Stimulated activated CD4-positive, alpha-beta T cell treated with anti-CD3 and anti-CD28 coated beads, Interleukin-12 subunit alpha, Interleukin-12 subunit beta, amount 100 ng/mL, for 48 hours (primary cell): Measurements from ENCODE around the gene RADX.
A peak's percentile ranks its signal among the peaks of the same experiment; 100 is the strongest.
"Not testable (repeated sequence)": the region's sequence is repeated elsewhere in the genome, so short reads cannot be mapped to it uniquely, and the experiment has no call there.

Source experiments
- DNase-seq, 3 donors: peaks; one replicate each; pipeline ENCODE4 v3.0.0-alpha.2; 2020; ENCODE audit warnings: low read depth in 2 of 3, low spot score in 1 of 3

The RADX gene

DNA sequence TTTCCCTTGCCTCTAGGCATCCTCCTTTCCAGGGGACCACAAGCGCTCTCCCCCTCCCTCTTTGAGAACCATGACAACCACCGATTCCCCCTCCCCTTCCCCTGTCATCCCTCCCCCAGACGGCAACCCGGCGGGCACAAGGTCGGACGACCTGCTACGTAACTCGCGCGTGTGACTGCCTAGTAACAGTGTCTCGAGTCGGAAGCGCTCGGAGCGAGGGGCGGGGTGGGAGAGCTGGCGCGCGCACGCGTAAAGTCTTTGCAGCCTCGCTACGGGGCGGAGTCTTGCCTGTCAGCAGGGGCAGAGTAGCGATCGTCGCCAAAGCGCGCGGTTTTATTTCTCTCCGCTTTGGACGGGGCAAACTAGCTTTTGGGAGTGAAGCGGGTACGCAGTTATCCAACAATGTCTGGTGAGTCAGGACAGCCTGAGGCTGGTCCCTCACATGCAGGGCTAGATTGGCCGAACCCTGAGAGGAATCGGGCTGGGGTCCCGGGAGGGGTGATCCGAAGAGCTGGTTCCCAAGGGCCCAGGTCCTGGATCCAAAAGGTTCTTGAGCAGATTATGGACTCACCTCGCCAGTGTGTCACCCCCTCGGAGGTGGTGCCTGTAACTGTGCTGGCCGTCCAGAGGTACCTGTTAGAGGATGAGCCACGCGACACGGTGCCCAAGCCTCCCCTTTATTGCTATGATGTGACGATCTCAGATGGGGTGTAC is at the start of gene RADX:
Gene RADX (plus strand): TSS at position 300 of the 714 bp plus-strand sequence. CDS start 103 bp downstream, at position 403.
- peak; percentile 55 to 78 (median 73) for DNase-seq

DNA sequence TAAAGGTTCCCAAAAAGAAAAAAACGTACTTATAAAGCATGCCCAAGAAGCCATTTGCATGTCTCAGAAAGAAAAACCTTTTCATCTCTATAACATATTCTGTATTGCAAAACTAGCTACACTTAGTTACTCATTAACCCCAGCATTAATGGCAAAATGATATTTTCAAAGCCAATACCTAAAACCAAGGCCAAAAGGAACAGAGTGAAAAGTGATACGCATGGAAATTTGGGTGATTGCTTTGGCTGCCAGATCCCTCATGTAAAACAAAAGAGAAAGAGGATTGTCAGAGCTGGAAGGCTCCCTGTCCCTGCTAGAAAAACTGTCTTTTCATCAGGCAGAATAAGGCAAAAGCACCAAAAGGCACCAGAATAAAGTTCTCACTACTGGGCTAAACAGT is 46.8 kb upstream of the RADX start:
- no peak for DNase-seq

DNA sequence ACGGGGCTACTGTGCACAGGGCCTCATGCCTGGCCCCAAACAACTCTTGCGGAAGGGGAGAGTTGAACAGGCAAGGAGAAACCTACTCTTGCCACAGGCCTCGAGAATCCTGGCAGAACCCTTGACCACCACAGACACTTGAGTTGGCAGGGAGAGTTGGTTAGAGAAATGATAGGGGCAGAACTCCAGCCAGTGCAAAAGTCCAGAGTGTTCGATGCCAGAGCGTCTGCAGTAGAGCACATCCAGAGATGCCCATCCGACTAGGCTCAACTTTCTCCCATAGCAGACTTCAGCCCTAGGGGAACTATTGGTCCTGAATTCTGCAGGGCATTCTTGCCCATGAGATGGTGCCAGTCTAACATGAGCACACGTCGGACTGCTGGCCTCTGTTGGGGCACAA is 45.4 kb upstream of the RADX start:
- DNase-seq = no peak

DNA sequence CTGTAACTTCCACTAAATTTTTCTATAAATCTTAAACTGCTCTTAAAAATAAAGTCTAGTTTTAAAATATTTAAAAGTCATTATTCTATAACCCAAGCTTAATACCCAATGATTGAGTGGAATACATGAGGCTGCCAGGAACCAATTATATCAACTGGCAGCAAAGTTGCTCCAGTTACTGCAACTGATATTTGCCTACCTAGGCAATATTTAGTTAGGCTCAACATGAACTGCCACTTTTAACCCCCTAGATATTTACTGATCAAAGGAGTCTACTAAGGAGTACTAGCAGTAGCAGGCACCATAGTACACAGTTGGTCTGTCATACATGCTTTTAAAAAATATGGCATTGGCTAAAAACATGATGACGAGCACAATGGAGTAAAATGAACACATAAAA is 29.9 kb upstream of the RADX start:
- DNase-seq = no peak

DNA sequence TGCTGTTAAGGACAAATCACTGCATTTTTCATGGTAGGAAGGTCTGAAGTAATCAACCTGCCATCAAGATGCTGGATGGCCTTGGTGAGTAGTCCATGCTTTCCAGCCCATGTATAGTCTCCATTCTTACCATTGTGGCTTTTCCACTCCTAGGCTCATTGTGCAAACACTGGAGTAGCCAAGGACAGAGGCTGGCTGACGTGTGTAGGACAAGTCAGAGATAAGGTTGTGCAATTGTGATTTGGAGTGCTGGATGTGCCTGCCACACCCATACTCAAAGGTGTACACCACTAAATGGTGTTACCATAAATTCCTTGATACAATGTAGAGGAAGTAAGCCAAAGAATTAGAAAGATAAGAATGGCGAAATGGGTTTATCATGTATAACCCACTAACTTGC is 26.3 kb upstream of the RADX start:
- DNase-seq = no peak

DNA sequence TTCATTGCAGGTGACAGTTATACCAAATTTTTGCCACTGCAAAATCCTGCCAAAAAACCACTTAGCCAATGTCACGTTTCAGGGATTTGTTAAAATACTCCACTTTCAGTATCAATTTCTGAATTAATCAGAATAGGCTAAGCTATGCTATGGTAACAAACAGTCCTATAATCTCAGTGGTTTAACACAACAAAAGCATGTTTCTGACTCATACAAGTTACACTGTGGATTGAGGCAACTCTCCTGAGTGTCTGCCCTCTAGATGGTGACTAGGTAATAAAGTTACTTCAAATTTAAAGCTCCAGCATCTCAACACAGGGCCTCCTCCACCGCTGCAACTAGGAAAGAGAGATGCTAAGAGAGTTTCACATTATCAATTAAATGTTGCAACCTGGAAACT is 23.0 kb upstream of the RADX start:
- no peak for DNase-seq

DNA sequence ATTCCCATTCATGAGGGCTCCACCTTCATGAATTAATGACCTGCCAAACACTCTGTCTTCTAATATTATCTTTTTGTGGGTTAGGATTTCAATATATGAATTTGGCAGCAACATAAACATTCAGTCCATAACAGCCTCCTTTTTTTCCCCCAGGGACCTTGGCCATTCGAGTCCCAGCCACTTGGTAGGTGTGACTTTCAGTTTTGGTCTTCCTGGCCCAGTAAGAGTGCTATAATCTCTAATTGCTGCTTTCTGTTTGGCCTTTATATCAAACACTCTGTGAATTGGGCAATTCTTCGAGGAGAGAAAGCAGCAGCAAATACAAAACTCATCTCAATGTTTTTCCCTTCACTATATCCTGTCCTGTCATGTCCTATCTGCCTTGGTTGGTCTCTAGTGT is 12.4 kb upstream of the RADX start:
- DNase-seq = no peak

DNA sequence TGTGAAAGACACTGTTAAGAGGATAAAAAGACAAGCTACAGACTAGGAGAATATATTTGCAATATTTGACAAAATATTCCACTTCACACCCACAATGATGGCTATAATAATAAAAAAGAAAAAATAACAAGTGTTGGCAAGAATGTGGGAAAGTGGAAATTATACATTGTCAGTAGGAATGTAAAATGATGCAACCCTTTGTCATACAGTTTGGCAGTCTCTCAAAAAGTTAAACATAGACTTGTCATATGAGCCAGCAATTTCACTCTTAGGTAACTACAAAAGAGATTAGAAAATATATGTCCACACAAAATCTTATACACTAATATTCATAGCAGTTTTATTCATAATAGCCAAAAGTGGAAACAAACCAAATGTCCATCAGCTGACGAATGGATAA is 5.2 kb upstream of the RADX start:
- no peak for DNase-seq

- peak in 1 of 3 donors; percentile 2 for DNase-seq
Observed at GRCh38 chrX:106608016-106608415, 3.8 kb upstream of the RADX start.

GRCh38 chrX:106611317-106611678 is 480 bp upstream of the RADX start:
- no peak for DNase-seq

- DNase-seq = no peak
Observed at GRCh38 chrX:106612393-106612763, 600 bp downstream of the RADX start.

DNA sequence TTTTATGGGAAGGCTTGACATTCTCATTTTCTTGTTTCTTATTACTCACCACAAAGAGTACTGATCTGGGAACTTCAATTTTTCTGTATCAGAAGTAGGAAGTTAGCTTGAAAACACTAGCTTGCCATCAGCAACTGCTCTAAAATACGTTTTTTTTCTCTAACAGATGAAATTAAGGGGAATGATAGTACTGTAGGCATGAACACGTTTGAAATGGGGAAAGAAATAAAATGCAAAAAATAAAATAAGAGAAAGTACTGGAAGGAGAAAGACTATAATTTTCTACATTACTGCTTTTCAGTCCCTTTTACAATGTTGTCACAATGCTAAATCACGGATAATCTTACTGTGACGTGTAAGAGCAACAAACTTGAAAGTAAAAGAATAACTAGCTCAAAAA is 1.5 kb downstream of the RADX start:
- DNase-seq = no peak

- DNase-seq = no peak
Observed at GRCh38 chrX:106615041-106615440, 3.3 kb downstream of the RADX start.

DNA sequence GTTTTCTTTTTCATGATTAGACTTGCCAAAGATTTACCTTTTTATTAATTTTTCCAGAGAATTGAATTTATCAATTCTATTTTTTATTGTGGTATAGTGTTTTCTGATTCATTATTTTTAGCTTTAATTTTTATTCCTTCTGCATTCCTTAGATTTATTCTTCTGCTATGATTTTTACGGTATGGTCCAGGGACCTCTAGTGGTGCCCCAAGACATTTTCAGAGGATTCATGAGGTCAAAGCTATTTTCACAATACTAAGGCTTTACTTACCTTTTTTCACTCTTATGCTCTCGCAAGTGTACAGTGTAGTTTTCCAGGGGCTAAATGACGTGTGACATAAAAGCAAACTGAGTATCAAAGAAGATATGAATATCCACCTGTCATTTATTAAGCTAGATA is 8.0 kb downstream of the RADX start:
- no peak for DNase-seq

GRCh38 chrX:106621836-106622235 is 10.1 kb downstream of the RADX start:
- no peak for DNase-seq

GRCh38 chrX:106626789-106627188 is 15.0 kb downstream of the RADX start:
- no peak for DNase-seq

DNA sequence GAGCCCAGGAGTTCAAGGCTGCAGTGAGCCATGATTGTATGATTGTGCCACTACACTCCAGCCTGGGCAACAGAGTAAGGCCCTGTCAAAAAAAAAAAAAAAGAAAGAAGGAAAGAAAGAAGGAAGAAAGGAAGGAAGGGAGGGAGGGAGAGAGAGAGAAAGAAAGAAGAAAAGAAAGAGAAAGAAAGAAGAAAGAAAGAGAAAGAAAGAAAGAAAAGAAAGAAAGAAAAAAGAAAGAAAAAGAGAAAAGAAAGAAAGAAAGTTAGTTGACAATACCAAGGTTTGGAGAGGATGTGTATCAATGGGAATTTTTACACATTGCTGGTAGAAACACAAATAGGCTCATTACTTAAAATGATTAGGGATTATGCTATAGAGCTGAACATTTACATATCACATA is 19.8 kb downstream of the RADX start:
- no peak for DNase-seq

DNA sequence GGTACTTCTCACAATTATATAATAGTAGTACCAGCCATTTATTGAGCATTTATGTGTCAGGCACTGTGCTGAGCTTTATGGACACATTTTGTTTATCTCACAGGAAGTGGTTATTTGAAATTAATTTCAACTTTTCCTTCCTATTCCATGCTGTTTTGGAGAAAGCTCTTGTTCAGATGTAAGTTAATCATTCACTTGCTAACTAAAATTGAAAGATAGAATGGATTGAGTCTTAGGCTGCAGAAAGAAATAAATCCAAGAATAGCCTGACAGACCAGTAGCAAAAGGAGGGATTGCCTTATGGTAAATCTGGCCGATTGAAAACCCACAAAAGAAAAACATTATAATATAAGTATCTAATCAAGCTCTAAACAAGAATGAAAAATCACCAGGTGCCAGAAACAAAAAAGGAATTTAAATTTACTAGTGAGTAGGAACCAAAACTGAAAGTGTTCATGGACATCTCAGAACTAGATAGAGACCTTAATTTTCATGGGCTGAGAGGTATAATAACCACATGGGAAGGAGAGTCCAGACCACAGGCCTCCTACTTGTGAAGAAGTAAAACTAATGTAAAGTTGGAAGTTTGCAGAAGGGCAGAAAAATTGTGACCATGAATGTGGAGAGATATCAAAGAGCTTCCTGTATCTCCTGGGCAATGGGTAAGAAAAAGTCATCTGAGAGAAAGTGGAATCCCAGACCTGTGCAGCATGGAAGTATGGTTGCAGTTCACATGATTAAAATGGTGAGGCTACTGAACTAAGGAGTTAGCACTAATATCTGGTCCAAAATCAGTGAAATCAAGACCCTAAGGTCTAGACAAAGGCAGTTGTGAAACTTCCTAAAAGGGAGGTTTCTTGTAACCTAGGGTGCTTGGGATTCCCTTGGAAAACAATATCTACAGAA is 38.0 kb downstream of the RADX start:
- DNase-seq = no peak

DNA sequence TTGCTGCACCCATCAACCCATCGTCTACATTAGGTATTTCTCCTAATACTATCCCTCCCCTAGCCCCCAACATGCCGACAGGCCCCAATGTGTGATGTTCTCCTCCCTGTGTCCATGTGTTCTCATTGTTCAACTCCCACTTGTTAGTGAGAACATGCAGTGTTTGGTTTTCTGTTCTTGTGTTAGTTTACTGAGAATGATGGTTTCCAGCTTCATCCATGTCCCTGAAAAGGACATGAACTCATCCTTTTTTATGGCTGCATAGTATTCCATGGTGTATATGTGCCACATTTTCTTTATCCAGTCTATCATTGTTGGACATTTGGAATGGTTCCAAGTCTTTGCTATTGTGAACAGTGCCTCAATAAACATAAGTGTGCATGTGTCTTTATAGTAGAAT is 41.8 kb downstream of the RADX start:
- DNase-seq = not testable (repeated sequence)

DNA sequence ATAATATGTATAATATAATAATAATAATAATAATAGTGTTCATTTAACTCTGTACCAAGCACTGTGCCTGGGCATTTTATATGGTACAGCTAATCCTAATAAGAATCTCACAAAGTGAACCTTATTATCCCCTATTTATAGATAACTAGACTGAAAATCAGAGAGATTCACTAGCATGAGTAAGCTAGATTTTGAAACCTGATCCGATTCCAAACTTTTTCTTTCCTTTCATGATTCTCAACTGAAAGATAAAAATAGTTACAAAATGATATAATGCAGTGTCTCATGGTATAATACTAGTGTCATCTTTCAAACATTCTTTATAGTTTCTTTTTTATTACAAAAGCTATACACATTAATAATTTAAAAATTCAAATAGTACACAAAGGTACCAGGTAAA is 58.9 kb downstream of the RADX start:
- no peak for DNase-seq

DNA sequence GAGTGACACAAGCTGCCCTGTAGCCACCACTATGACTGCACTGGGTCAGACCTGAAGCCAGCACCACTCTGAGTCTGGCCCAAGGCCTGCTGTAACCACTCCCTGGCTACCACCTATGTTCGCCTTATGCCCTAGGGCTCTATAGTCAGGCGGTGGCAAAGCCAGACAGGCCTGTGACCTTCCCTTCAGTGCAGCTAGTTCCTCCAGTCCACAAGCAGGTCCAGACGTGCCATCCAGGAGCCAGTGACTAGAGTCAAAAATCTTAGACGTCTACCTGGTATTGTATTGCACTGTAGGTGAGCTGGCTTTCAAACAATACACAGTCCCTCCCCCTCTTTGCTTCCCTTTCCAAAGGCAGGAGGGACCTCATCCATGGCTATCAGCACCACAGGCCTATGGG is 60.7 kb downstream of the RADX start:
- DNase-seq = no peak

GRCh38 chrX:106680716-106681115 is 68.9 kb downstream of the RADX start:
- no peak for DNase-seq

- no peak for DNase-seq
Observed at GRCh38 chrX:106684207-106684606, 72.4 kb downstream of the RADX start.
